Endothelial cell of umbilical vein (primary cell): ENCODE data around the gene MTMR4. TPM values are rescaled to one million over a fixed set of nuclear protein-coding genes. Genes with fewer than 3 reads are reported as not detected.
A peak's percentile ranks its signal among the peaks of the same experiment; 100 is the strongest.

Experiments
- BruUV-seq: library from RNA; stranded (reverse); fragments of 400-500 nt; replicated peaks from 2 replicates; lab custom pipeline; 2021; lab: Mats Ljungman, UMichigan
- CTCF ChIA-PET: fragments of 300-600, 350-600 bp; sonication (Branson Sonifier 250); formaldehyde crosslinking; loops from one replicate; lab custom pipeline; 2021; ENCODE audit warnings: antibody characterized with exemption, inconsistent platforms; lab: Charles Lee
- POLR2A ChIA-PET: fragments of 300-600, 350-600 bp; sonication (Branson Sonifier 250); formaldehyde crosslinking; loops from one replicate; lab custom pipeline; 2021; ENCODE audit warnings: antibody characterized with exemption, inconsistent platforms; lab: Charles Lee
- DNase-seq: peaks from one replicate; pipeline ENCODE4 v3.0.0-alpha.2; 2011; ENCODE audit warnings: low read depth, low spot score
- FAIRE-seq: peaks from 2 replicates; lab custom pipeline; 2011; peaks lifted over from hg19 to GRCh38; lab: Jason Lieb, UNC
- H2AFZ ChIP-seq: 2 replicates; pipeline ENCODE4 v1.6.0; 2012; ENCODE audit warnings: low read depth, low read length, control low read depth, inconsistent platforms
- H3K27ac ChIP-seq: 2 replicates; pipeline ENCODE4 v1.5.1; 2011; ENCODE audit warnings: low read depth, mild to moderate bottlenecking, control low read depth, low read length, moderate library complexity; ENCODE audit not compliant: insufficient read depth
- H3K27me3 ChIP-seq, 2 experiments: 2 replicates each; pipeline versions ENCODE4 v1.6.0 to v1.6.1; 2011; ENCODE audit warnings: low read length in 2 of 2, mixed read lengths in 1 of 2; ENCODE audit not compliant: control insufficient read depth in 2 of 2, insufficient read depth in 2 of 2
- H3K36me3 ChIP-seq, 2 experiments: 2 replicates in 1 of 2; 3 replicates in 1 of 2; pipeline ENCODE4 v1.5.1; 2011; ENCODE audit warnings: low read length in 2 of 2, mild to moderate bottlenecking in 1 of 2, moderate library complexity in 1 of 2; ENCODE audit not compliant: control insufficient read depth in 2 of 2, insufficient read depth in 2 of 2; ENCODE audit errors: extremely low read depth in 1 of 2
- H3K4me1 ChIP-seq: 3 replicates; pipeline ENCODE4 v1.5.1; 2011; ENCODE audit warnings: mild to moderate bottlenecking, low read length; ENCODE audit not compliant: control insufficient read depth, insufficient read depth; ENCODE audit errors: extremely low read depth
- H3K4me2 ChIP-seq: 2 replicates; pipeline ENCODE4 v1.6.1; 2011; ENCODE audit warnings: low read length, control low read depth, mixed read lengths; ENCODE audit not compliant: insufficient read depth
- H3K4me3 ChIP-seq, 3 experiments: fragments of 200-600 bp in 1 of 3; sonication (generic), shearing (Covaris generic) in 1 of 3; replicated peaks in 1 of 3; 2 replicates each; pipeline ENCODE4 v1.5.1; 2011 to 2016; ENCODE audit warnings: control low read depth in 3 of 3, low read length in 3 of 3, mild to moderate bottlenecking in 2 of 3, inconsistent platforms in 1 of 3, low read depth in 1 of 3, moderate library complexity in 1 of 3; ENCODE audit not compliant: insufficient read depth in 1 of 3
- H3K79me2 ChIP-seq: 2 replicates; pipeline ENCODE4 v1.6.0; 2012; ENCODE audit warnings: low read length, inconsistent platforms; ENCODE audit not compliant: control insufficient read depth, insufficient read depth
- H3K9ac ChIP-seq: replicated peaks from 2 replicates; pipeline ENCODE3; 2011; ENCODE audit warnings: low read length, control low read depth; ENCODE audit not compliant: insufficient read depth; ENCODE audit errors: extremely low read depth
- H3K9me1 ChIP-seq: replicated peaks from 3 replicates; pipeline ENCODE4 v1.6.0; 2011; ENCODE audit warnings: mild to moderate bottlenecking, low read length; ENCODE audit not compliant: control insufficient read depth, insufficient read depth; ENCODE audit errors: extremely low read depth
- H3K9me3 ChIP-seq: replicated peaks from 2 replicates; pipeline ENCODE4 v1.5.1; 2012; ENCODE audit warnings: low read length, inconsistent platforms; ENCODE audit not compliant: control insufficient read depth, insufficient read depth
- H4K20me1 ChIP-seq: replicated peaks from 2 replicates; pipeline ENCODE3; 2011; ENCODE audit warnings: mild to moderate bottlenecking, low read length; ENCODE audit not compliant: control insufficient read depth, insufficient read depth; ENCODE audit errors: extremely low read depth
- CTCF ChIP-seq, 2 donors: IDR thresholded peaks; 1 replicate in 1 of 2; 2 replicates in 1 of 2; pipeline ENCODE4 v1.5.1; 2011; ENCODE audit warnings: low read length in 2 of 2, mild to moderate bottlenecking in 2 of 2, moderate library complexity in 2 of 2, control low read depth in 1 of 2, inconsistent platforms in 1 of 2, low read depth in 1 of 2; ENCODE audit not compliant: insufficient read depth in 1 of 2; ENCODE audit errors: extremely low read depth in 1 of 2
- EZH2 ChIP-seq: IDR thresholded peaks from 2 replicates; pipeline ENCODE4 v1.6.1; 2012; ENCODE audit warnings: borderline replicate concordance, low read depth, mild to moderate bottlenecking, moderate library complexity, low read length, inconsistent platforms; ENCODE audit not compliant: severe bottlenecking
- FOS ChIP-seq: IDR thresholded peaks from 2 replicates; pipeline ENCODE4 v1.6.1; 2011; ENCODE audit warnings: mild to moderate bottlenecking, low read length, moderate library complexity, borderline replicate concordance; ENCODE audit not compliant: insufficient read depth
- GATA2 ChIP-seq: IDR thresholded peaks from 2 replicates; pipeline ENCODE4 v1.7.0; 2011; ENCODE audit warnings: low read depth, mild to moderate bottlenecking, moderate library complexity, mixed read lengths, low read length; ENCODE audit not compliant: insufficient read length, insufficient read depth
- JUN ChIP-seq: IDR thresholded peaks from 2 replicates; pipeline ENCODE4 v1.6.1; 2011; ENCODE audit warnings: borderline replicate concordance, low read depth; ENCODE audit not compliant: insufficient read length, insufficient read depth
- MYC ChIP-seq: IDR thresholded peaks from one replicate; pipeline ENCODE4 v1.6.1; 2011; ENCODE audit warnings: mild to moderate bottlenecking, low read depth, low read length
- POLR2A ChIP-seq: IDR thresholded peaks from 2 replicates; pipeline ENCODE4 v1.6.1; 2012; ENCODE audit warnings: low read depth, mild to moderate bottlenecking, control low read depth, low read length
- POLR2AphosphoS5 ChIP-seq: IDR thresholded peaks from 2 replicates; pipeline ENCODE4 v1.6.1; 2012; ENCODE audit warnings: low read depth, mild to moderate bottlenecking, control low read depth, low read length, moderate library complexity; ENCODE audit not compliant: insufficient read depth
- dilution Hi-C: fragments of 300-500 bp; cut with MboI; formaldehyde crosslinking; loops from one replicate; pipeline ENCODE4 v1.15.0; 2019; ENCODE audit warnings: low sequenced_read_pairs; ENCODE audit not compliant: extremely low pct_ligation_motif_present
- intact Hi-C: fragments of 100-400 bp; cut with micrococcal nuclease; formaldehyde crosslinking; loops from one replicate; pipeline ENCODE4 v1.10.0; 2022
- polyA plus RNA-seq, 4 experiments: library from polyadenylated mRNA; depleted of rRNA in 3 of 4; stranded (reverse) in 3 of 4; unstranded in 1 of 4; fragments of >200 nt; gene quantifications; 2 replicates each; pipeline versions ENCODE4 v1.2.1 to v1.2.3, GENCODE V29; 2011 to 2012; ENCODE audit warnings: missing spikeins in 1 of 4
- total RNA-seq: library from RNA; stranded (reverse); gene quantifications from 2 replicates; pipeline ENCODE4 v1.2.3, GENCODE V29; 2021
- TF ChIP-seq, protein P1 (sequence below): IDR thresholded peaks from 2 replicates; pipeline ENCODE4 v1.6.1; 2011; ENCODE audit not compliant: insufficient read depth, insufficient read length

The MTMR4 gene
- total and polyA plus RNA-seq, 2 donors (not counting 3 experiments of a cell fraction or from before 2014, with no cell fraction given): 25.1 to 41.0 TPM

- no peak for TF ChIP-seq GATA2
- no peak for TF ChIP-seq MYC
- no peak for TF ChIP-seq POLR2AphosphoS5
- TF ChIP-seq, protein P1, sequence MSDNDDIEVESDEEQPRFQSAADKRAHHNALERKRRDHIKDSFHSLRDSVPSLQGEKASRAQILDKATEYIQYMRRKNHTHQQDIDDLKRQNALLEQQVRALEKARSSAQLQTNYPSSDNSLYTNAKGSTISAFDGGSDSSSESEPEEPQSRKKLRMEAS: no peak
- no peak for TF ChIP-seq EZH2
- no peak for TF ChIP-seq POLR2A
- no peak for TF ChIP-seq JUN
- TF ChIP-seq CTCF (IDR thresholded peaks at IDR 0.05; ENCODE audit: extremely low read depth in 1 of 2, insufficient read depth in 1 of 2, low read depth in 1 of 2, low read length in 2 of 2): no peak
- TF ChIP-seq FOS: no peak
- FAIRE-seq: no peak
- H3K27me3 ChIP-seq: no peaks in the 10 kb centered on the region
Observed at GRCh38 chr17:58516644-58517377, 2.4 kb upstream of the MTMR4 start.

More at GRCh38 chr17:58516644-58517377, 2.4 kb upstream of the MTMR4 start:
- H3K36me3 ChIP-seq: peaks cover 0 to 5% of the 10 kb centered on the region in 2 experiments
- peak overlapping the region; percentile 33 for H3K4me2 ChIP-seq
- CTCF ChIA-PET: interaction anchor here (2.2 to 3.9 kb wide), 2 partner anchors 61 to 70 kb away, joined by 13 to 56 read pairs; no protein-coding TSS in a partner anchor
- no peaks in the 10 kb centered on the region for H3K9me3 ChIP-seq
- no peak for DNase-seq
- no TSS peak for BruUV-seq
- peak overlapping the region; percentile 31 for H3K27ac ChIP-seq
- dilution Hi-C loops (no loop called here), intact Hi-C loops (loop anchor here (1.0 to 5.0 kb wide), 5 partner anchors 165 to 910 kb away; partner anchors contain the start of genes PPM1E, PRR11, SKA2 and SUPT4H1)
- H4K20me1 ChIP-seq: no peaks in the 10 kb centered on the region
- no peaks in the 10 kb centered on the region for H3K79me2 ChIP-seq
- POLR2A ChIA-PET: interaction anchor here (2.6 to 3.0 kb wide), 2 partner anchors 114 to 142 kb away, joined by 15 to 46 read pairs; no protein-coding TSS in a partner anchor
- H2AFZ ChIP-seq: peak overlapping the region; percentile 43
- peak overlapping the region in 2 of 3 experiments; percentile 41 to 48 for H3K4me3 ChIP-seq
- no peaks in the 10 kb centered on the region for H3K9me1 ChIP-seq
- H3K4me1 ChIP-seq: peaks cover 18% of the 10 kb centered on the region
- peak overlapping the region; percentile 47 for H3K9ac ChIP-seq
